Brain microvascular endothelial cell (primary cell): ENCODE results near the gene IGFN1.

Experiments used
- DNase-seq: peaks from one replicate; pipeline ENCODE4 v3.0.0-alpha.2; 2020
- H3K27ac ChIP-seq: fragments of 250-450 bp; sonication (Bioruptor Pico); 2 replicates; pipeline ENCODE4 v1.5.1; 2020; ENCODE audit warnings: mild to moderate bottlenecking, moderate library complexity
- H3K27me3 ChIP-seq: fragments of 250-450 bp; sonication (Bioruptor Pico); replicated peaks from 2 replicates; pipeline ENCODE4 v1.5.1; 2020; ENCODE audit warnings: mild to moderate bottlenecking
- H3K36me3 ChIP-seq: fragments of 250-450 bp; sonication (Bioruptor Pico); replicated peaks from 2 replicates; pipeline ENCODE4 v1.5.1; 2020; ENCODE audit warnings: mild to moderate bottlenecking
- H3K4me3 ChIP-seq: 2 replicates; pipeline ENCODE4 v1.5.1; 2011; ENCODE audit warnings: low read depth, mild to moderate bottlenecking, control low read depth, low read length, moderate library complexity
- in situ Hi-C: cut with HindIII; loops from 2 replicates; pipeline ENCODE4 v1.10.0; 2017; ENCODE audit warnings: low sequenced_read_pairs, low pct_ligation_motif_present
- TF ChIP-seq, protein P1 (sequence below): IDR thresholded peaks from 2 replicates; pipeline ENCODE4 v1.5.1; 2011; ENCODE audit warnings: low read depth, mild to moderate bottlenecking, moderate library complexity, low read length, control low read depth, inconsistent platforms; ENCODE audit errors: missing control alignments

The IGFN1 gene

DNA sequence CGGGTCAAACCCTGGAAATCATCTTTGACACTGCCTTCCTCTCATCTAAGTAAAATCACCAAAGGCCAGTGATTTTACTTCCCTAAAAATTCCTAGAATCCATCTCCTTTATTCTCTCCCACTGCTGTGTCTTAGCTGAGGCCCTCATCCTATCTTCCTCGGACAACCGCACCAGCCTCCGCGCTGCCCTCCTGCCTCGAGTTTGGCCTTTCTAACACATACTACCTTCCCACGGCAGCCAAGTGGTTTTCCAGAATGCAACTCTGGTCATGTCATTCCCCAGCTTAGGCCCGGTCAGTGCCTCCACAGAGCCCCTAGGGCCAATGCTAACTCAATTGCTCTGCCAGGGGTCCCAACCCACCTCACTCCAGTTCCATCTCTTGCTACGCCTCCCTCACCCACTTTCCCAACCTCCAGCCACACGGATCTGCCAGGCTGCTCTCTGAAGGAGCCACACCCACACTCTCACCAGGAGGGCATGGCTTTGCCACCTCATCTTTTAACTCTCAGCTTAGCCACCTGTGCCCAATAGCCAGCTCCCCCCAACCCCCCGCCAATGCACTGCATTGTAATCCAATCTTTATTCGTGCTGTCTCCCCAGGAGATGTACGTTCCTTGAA lies 43.1 kb upstream of the IGFN1 start:
- in situ Hi-C loops: no loop called here
- no peak for DNase-seq
- Histone ChIP-seq H3K27me3 (no peaks in the 10 kb centered on the region), H3K36me3 (peaks cover 62% of the 10 kb centered on the region), H3K27ac (no peak overlapping the region), H3K4me3 (no peak overlapping the region)
- TF ChIP-seq, protein P1, sequence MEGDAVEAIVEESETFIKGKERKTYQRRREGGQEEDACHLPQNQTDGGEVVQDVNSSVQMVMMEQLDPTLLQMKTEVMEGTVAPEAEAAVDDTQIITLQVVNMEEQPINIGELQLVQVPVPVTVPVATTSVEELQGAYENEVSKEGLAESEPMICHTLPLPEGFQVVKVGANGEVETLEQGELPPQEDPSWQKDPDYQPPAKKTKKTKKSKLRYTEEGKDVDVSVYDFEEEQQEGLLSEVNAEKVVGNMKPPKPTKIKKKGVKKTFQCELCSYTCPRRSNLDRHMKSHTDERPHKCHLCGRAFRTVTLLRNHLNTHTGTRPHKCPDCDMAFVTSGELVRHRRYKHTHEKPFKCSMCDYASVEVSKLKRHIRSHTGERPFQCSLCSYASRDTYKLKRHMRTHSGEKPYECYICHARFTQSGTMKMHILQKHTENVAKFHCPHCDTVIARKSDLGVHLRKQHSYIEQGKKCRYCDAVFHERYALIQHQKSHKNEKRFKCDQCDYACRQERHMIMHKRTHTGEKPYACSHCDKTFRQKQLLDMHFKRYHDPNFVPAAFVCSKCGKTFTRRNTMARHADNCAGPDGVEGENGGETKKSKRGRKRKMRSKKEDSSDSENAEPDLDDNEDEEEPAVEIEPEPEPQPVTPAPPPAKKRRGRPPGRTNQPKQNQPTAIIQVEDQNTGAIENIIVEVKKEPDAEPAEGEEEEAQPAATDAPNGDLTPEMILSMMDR: no peak

DNA sequence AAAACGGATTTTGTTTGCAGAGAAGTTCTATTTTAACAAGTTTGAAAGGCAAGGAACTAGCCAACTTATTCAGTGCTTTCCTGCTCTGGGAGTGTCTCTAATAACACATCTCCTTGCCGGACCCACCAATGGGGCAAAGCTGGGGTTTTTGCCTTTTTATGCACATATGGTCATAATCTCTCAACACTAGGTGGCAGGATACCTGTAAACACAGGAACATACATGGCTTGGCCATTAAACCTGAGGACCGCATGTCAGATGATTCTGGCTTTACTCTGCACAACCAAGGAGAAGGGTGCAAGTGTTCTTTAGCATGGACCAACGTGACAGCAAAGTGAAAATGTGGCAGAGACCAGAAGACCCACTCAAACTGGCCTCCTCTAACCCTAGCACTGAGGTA lies 41.2 kb upstream of the IGFN1 start:
- Histone ChIP-seq H3K27me3 (no peaks in the 10 kb centered on the region), H3K27ac (no peak overlapping the region), H3K36me3 (peaks cover 50% of the 10 kb centered on the region), H3K4me3 (no peak overlapping the region)
- in situ Hi-C loops: no loop called here
- DNase-seq: peak; percentile 13
- TF ChIP-seq, protein P1: peak; percentile 60

DNA sequence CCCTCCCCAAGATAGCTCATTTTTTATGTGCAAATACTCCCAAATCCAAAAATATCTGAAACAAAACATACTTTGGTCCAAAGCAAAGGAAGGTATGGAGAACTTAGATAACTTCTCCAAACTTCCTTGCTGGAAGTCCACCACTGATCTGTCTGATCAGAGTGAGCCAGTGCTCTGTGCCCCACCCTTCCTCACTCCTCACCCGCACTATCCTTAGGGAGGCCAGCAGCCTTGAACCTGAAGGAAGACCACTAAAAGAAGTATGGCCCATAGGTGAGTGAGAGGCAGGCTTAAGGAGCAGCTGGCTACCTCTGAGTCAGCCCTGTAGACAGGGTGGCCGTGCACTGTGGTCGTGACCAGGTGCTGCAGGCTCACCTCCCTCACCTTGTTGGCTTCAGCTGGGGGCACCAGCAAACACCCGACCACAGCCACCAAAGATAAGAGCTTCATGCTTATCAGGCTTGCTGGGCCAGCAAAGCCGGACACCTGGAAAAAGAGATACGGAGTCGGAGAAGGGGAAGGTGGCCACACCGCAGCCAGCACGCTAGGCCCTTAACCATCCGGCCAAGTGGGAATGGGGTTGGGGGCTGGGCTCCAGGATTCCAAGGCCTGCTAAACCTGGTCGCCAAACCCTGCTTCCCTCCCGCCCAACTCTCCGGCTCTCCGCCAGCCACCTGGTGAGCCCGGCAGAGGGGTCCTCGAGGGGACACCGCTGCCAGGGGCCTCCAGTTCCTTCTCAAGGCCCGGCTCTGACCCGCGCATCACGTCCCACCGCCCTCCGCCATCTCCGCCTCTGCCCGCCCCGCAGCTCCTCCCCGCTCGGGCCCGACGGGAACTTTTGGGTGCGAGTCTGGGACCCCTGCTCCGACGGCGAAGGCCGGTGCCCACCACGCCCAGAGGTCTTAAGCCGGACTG lies 36.9 kb upstream of the IGFN1 start:
- in situ Hi-C loops: no loop called here
- Histone ChIP-seq H3K27me3 (no peaks in the 10 kb centered on the region), H3K36me3 (peaks cover 26% of the 10 kb centered on the region), H3K27ac (peak overlapping the region; percentile 69), H3K4me3 (peak overlapping the region; percentile 77)
- DNase-seq: no peak
- TF ChIP-seq, protein P1: no peak

DNA sequence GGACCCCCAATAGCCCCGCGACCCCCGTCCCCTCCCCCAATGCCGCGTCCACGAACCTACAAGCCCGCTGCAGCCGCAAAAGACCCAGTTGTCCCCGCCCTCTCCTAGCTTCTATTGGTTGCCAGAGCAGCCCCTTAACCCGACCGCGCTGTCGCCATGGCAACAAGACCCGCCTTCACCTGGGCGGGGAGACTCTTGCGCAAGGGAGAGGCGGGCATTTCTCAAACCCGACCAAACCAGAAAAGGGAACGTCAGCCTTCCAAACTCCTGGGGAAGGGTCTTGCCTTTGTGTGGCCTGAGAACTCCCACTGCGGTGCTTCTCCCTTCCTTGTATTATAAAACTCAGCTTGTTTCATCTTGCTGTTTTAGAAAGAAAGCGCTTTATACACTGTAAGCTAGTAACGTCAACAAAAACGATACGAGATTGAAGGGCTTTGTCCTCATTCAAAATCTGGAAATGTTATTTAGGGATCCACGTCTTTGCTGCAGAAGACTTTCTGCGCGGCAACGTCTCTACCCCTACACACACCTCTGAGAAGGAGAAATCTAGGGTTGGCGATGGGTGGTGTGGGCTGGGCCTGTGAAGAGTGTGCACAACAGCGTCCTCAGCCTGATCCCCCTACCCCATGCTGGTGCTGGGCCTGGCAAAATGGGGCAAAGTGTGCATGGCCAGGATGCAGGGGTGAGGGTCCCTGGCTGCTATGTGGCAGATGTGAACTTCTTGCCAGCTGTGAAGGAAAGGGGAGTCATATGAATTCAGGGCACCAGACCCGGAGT lies 36.0 kb upstream of the IGFN1 start, which contains the start of gene TMEM9:
TMEM9 (minus strand) TSS at position 86 of the 777 bp plus-strand sequence. CDS start 551 bp downstream, outside the sequence.
- Histone ChIP-seq H3K4me3 (peak within 1 kb of the TSS; percentile 77), H3K36me3 (peaks cover 21% of the 10 kb centered on the region), H3K27me3 (no peaks in the 10 kb centered on the region), H3K27ac (peak within 1 kb of the TSS; percentile 69)
- TF ChIP-seq, protein P1: no peak
- DNase-seq: peak; percentile 93
- in situ Hi-C loops: no loop called here

DNA sequence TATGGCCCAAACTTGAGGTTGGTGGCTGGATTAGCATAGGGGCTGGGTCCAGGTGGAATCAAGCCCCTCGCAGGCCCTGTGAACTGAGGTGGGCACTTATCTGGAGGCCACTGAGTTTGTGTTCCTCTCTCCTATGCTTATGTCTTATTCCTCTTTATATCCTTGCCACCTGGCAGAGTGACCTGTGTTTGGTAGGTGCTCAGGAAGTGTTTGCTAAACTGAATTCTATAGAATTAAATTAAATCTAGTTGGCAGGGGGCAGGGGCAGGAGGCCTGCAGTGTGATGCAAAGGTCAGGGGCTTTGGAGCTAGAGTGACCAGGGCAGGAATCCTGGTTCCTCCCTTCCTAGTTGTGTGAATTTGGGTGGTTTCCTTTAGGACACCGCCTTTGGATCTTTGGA lies 35.3 kb upstream of the IGFN1 start:
- Histone ChIP-seq H3K27me3 (no peaks in the 10 kb centered on the region), H3K4me3 (no peak overlapping the region), H3K27ac (no peak overlapping the region), H3K36me3 (peaks cover 13% of the 10 kb centered on the region)
- DNase-seq: no peak
- in situ Hi-C loops: no loop called here
- TF ChIP-seq, protein P1: no peak
